Measurements from ENCODE around the gene WDCP. TPM values are rescaled to one million over a fixed set of nuclear protein-coding genes. Genes with fewer than 3 reads are reported as not detected.

The WDCP gene
- total and polyA plus RNA-seq, 2 donors (not counting 1 experiment from before 2014, with no cell fraction given): 3.9 to 21.6 TPM

DNA sequence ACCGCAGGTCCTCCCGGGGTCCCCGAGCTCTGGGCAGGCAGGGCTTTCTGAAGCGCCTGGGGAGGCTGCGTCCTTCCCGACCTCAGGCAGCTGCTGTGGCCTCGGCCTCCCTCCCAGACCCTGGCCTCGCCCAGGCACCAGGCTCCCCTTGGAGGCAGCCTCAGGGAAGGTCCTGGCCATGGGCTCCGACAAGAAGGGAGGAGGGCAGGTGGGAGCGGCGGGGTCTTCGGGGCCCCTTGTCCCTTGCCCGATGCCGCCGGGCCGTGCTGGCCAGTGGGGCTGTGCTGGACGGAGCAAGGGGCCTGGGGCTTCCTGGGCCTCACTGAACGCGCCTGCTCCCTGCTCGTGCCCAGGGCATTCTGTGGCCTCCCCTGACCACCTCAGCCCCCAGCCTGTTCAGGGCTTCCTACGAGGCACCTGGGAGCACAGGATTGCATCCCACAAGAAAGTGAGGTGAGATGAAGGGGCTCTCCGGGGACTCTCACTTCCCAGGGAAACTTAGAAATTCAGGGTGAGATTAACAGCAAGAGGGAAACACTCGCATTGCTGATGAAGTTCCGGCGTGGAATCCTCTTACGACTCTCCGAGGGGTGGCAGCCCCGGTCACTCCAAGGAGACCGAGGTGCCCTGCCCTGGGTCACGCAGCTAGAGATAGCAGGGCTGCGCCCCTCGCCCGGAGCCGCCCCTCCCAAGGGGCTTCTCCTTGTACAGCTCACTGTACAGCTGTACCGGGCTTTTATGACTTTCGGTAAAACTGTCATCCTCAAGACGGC, 36.5 kb downstream of the WDCP start:
- DNase-seq (no peak), ATAC-seq (ENCODE audit: low read depth) (no peak)
- Histone ChIP-seq H4K20me1 (ENCODE audit: control insufficient read depth, insufficient read depth, low read length, poor library complexity, severe bottlenecking) (no peaks in the 10 kb centered on the region), H3K4me1 (ENCODE audit: control insufficient read depth in 2 of 2, insufficient read depth in 2 of 2, low read length in 2 of 2) (peaks cover 13 to 15% of the 10 kb centered on the region in 2 donors), H3K9ac (ENCODE audit: low read length) (no peak overlapping the region), H3K79me2 (ENCODE audit: control insufficient read depth, insufficient read depth, low read length) (no peaks in the 10 kb centered on the region), H3K4me3 (ENCODE audit: control extremely low read depth in 1 of 5, extremely low read depth in 1 of 5, insufficient read depth in 1 of 5, low read depth in 2 of 5, low read length in 4 of 5) (no peak overlapping the region), H3K9me3 (ENCODE audit: control extremely low read depth in 1 of 3, control insufficient read depth in 2 of 3, insufficient read depth in 1 of 3, low read length in 2 of 3) (peaks cover 0 to 10% (median 0%) of the 10 kb centered on the region in 3 donors), H3K4me2 (replicated peaks; ENCODE audit: low read depth, low read length, poor library complexity, severe bottlenecking) (peak overlapping the region; percentile 75), H3K27ac (ENCODE audit: low read length in 2 of 2) (no peak overlapping the region), H3K27me3 (replicated peaks in 1 of 4; ENCODE audit: control extremely low read depth in 1 of 4, control insufficient read depth in 3 of 4, insufficient read depth in 4 of 4, low read length in 3 of 4) (peaks cover 0 to 34% (median 15%) of the 10 kb centered on the region in 4 experiments), H3K36me3 (replicated peaks in 1 of 2; ENCODE audit: control extremely low read depth in 1 of 2, control insufficient read depth in 1 of 2, extremely low read depth in 1 of 2, insufficient read depth in 2 of 2, low read length in 1 of 2) (no peaks in the 10 kb centered on the region), H2AFZ (ENCODE audit: insufficient read depth, low read depth, low read length, poor library complexity, severe bottlenecking) (no peak overlapping the region)
- H3K27ac Mint-ChIP-seq: no peak overlapping the region
- 54% methylated on average over 34 of the region's 37 CpGs for WGBS (ENCODE audit: insufficient coverage)
- no peaks in the 10 kb centered on the region for H3K9me3 Mint-ChIP-seq (ENCODE audit: insufficient read depth)
- ChIA-PET POLR2A (no interaction called here), CTCF (interaction anchor here (3.7 kb wide), 1 partner anchor 84 kb away, joined by 12 read pairs; the partner anchor contains the start of gene ATAD2B)
- H3K27me3 Mint-ChIP-seq: peaks cover 29% of the 10 kb centered on the region
- no peak overlapping the region for H3K4me3 Mint-ChIP-seq
- intact Hi-C loops (cut with micrococcal nuclease): no loop called here
- H3K4me1 Mint-ChIP-seq: peaks cover 7% of the 10 kb centered on the region
- TF ChIP-seq EZH2 (IDR thresholded peaks at IDR 0.05; ENCODE audit: borderline replicate concordance, insufficient read depth, low read depth, low read length, poor library complexity, severe bottlenecking): no peak
- TF ChIP-seq, protein P1, sequence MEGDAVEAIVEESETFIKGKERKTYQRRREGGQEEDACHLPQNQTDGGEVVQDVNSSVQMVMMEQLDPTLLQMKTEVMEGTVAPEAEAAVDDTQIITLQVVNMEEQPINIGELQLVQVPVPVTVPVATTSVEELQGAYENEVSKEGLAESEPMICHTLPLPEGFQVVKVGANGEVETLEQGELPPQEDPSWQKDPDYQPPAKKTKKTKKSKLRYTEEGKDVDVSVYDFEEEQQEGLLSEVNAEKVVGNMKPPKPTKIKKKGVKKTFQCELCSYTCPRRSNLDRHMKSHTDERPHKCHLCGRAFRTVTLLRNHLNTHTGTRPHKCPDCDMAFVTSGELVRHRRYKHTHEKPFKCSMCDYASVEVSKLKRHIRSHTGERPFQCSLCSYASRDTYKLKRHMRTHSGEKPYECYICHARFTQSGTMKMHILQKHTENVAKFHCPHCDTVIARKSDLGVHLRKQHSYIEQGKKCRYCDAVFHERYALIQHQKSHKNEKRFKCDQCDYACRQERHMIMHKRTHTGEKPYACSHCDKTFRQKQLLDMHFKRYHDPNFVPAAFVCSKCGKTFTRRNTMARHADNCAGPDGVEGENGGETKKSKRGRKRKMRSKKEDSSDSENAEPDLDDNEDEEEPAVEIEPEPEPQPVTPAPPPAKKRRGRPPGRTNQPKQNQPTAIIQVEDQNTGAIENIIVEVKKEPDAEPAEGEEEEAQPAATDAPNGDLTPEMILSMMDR (IDR thresholded peaks at IDR 0.05): no peak
